Peyer's patch (tissue), 4 donors: Measurements from ENCODE around the gene PPFIA4.

Source experiments
- POLR2A ChIP-seq, 2 donors: fragments of 450-650 bp; IDR thresholded peaks; one replicate each; pipeline ENCODE4 v1.5.1; 2017; ENCODE audit warnings: antibody characterized with exemption in 2 of 2, mild to moderate bottlenecking in 2 of 2, moderate library complexity in 2 of 2
- TF ChIP-seq, protein P1 (sequence below), 6 experiments: fragments of 450-650 bp in 4 of 6; fragments of 200-600 bp in 2 of 6; sonication (generic) in 1 of 6; IDR thresholded peaks; one replicate each; pipeline ENCODE4 v1.5.1; 2017 to 2019; ENCODE audit warnings: antibody characterized with exemption in 6 of 6, mild to moderate bottlenecking in 3 of 6, moderate library complexity in 1 of 6

DNA sequence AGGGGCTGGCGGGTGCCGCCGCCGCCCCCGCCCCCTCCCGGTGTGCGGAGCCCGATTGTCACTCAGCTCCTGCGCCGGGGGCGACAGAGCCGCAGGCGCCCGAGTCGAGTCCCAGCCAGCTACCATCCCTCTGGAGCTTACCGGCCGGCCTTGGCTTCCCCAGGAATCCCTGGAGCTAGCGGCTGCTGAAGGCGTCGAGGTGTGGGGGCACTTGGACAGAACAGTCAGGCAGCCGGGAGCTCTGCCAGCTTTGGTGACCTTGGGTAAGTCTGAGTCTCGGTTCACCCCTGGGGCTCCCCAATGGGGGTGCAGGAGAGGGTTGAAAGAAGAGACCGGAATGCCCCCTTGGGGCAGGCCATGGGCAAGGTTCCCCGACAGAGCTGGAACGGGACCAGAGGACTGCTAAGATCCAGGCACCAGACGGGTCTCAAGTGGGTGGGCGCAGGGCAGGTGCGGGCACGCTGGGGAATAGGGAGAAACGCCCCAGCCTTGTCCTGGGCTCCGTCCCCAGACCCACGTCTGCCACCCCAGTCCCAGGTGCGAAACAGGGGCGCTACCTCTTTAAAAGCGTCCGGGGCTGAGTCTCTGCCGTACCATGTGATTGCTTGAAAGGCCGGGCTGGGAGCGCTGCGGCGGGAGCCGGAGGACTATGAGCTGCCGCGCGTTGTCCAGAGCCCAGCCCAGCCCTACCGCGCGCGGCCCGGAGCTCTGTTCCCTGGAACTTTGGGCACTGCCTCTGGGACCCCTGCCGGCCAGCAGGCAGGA is 101.6 kb downstream of the PPFIA4 start, which contains the start of gene ADORA1:
- TF ChIP-seq, protein P1, sequence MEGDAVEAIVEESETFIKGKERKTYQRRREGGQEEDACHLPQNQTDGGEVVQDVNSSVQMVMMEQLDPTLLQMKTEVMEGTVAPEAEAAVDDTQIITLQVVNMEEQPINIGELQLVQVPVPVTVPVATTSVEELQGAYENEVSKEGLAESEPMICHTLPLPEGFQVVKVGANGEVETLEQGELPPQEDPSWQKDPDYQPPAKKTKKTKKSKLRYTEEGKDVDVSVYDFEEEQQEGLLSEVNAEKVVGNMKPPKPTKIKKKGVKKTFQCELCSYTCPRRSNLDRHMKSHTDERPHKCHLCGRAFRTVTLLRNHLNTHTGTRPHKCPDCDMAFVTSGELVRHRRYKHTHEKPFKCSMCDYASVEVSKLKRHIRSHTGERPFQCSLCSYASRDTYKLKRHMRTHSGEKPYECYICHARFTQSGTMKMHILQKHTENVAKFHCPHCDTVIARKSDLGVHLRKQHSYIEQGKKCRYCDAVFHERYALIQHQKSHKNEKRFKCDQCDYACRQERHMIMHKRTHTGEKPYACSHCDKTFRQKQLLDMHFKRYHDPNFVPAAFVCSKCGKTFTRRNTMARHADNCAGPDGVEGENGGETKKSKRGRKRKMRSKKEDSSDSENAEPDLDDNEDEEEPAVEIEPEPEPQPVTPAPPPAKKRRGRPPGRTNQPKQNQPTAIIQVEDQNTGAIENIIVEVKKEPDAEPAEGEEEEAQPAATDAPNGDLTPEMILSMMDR (IDR thresholded peaks at IDR 0.05) = no peak
- no peak for TF ChIP-seq POLR2A (IDR thresholded peaks at IDR 0.05)
